PC-3 (cell line): Measurements from ENCODE around the gene DCAF15.

Source experiments
- EZH2 ChIP-seq: fragments of 300-600 bp; sonication (generic); IDR thresholded peaks from one replicate; pipeline ENCODE4 v1.6.1; 2017; ENCODE audit warnings: antibody characterized with exemption, mild to moderate bottlenecking, low read length; ENCODE audit not compliant: unreplicated experiment
- TF ChIP-seq, protein P1 (sequence below): fragments of 300-600 bp; sonication (generic); conservative IDR thresholded peaks from 2 replicates; pipeline ENCODE4 v1.5.1; 2017; ENCODE audit warnings: antibody characterized with exemption, low read depth, mild to moderate bottlenecking, low read length

DNA sequence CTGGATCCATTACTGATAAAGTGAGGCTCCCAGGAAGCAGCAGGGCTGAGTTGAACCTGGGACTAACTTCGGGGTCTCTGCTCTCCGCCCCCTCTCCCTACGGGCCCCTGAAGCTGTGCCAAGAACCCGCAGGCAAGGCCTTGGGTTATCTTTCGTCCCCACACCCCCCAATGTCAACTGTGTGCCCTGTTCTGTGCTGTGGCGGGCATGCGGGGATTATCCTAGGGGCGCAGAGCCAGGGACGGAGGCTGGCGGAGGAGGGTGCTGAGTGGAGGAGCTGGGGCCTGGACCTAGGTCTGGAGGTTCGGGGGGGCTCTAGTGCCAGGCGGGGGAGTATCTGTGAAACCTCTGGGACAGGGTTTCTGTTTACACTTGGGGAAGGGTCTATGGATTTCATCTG lies 27.4 kb downstream of the DCAF15 start:
- TF ChIP-seq, protein P1, sequence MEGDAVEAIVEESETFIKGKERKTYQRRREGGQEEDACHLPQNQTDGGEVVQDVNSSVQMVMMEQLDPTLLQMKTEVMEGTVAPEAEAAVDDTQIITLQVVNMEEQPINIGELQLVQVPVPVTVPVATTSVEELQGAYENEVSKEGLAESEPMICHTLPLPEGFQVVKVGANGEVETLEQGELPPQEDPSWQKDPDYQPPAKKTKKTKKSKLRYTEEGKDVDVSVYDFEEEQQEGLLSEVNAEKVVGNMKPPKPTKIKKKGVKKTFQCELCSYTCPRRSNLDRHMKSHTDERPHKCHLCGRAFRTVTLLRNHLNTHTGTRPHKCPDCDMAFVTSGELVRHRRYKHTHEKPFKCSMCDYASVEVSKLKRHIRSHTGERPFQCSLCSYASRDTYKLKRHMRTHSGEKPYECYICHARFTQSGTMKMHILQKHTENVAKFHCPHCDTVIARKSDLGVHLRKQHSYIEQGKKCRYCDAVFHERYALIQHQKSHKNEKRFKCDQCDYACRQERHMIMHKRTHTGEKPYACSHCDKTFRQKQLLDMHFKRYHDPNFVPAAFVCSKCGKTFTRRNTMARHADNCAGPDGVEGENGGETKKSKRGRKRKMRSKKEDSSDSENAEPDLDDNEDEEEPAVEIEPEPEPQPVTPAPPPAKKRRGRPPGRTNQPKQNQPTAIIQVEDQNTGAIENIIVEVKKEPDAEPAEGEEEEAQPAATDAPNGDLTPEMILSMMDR: no peak
- TF ChIP-seq EZH2: no peak
